ENCODE measurements around the gene KCNT2. TPM values are rescaled to one million over a fixed set of nuclear protein-coding genes. Genes with fewer than 3 reads are reported as not detected.
"Not testable (repeated sequence)": the region's sequence is repeated elsewhere in the genome, so short reads cannot be mapped to it uniquely, and the experiment has no call there.

Gene KCNT2
- total RNA-seq, 2 experiments from 2014 or later, result not detected

DNA sequence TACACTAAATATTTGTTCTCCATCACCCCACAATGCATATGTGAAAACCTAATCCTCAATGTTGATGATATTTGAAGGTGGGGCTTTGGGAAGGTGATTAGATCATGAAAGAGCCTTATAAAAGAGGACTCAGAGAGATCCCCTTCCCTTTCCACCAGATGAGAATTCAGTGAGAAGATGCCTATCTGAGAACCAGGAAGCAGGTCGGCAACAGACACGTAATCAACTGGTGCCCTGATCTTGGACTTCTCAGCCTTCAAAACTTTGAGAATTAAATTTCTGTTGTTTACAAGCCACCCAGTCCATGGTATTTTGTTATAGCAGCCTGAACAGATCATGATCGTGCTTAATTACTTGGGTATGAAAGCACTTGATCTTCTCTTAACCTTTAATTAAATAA is 329.4 kb downstream of the KCNT2 start:
- CTCF ChIA-PET (ENCODE audit: unreplicated experiment), result no interaction called here
- no peak for DNase-seq (ENCODE audit: low spot score)
- POLR2A ChIA-PET, result no interaction called here
- Histone ChIP-seq H3K4me2 (ENCODE audit: low read length) (no peak overlapping the region), H3K9me2 (ENCODE audit: insufficient read depth, low read length) (no peaks in the 10 kb centered on the region), H3K9me3 (ENCODE audit: low read length) (no peaks in the 10 kb centered on the region), H4K20me1 (ENCODE audit: insufficient read depth, low read length) (no peaks in the 10 kb centered on the region), H3K4me3 (ENCODE audit: low read depth, low read length, poor library complexity, severe bottlenecking) (no peak overlapping the region), H3K36me3 (ENCODE audit: insufficient read depth, low read length) (no peaks in the 10 kb centered on the region), H2AFZ (ENCODE audit: low read length) (no peak overlapping the region), H3K4me1 (ENCODE audit: insufficient read depth, low read length, poor library complexity, severe bottlenecking) (no peaks in the 10 kb centered on the region), H3K79me2 (ENCODE audit: insufficient read depth, low read depth, low read length) (no peaks in the 10 kb centered on the region), H3K27ac (ENCODE audit: low read depth, low read length, poor library complexity, severe bottlenecking) (no peak overlapping the region)
- intact Hi-C loops (cut with micrococcal nuclease; ENCODE audit: unreplicated experiment), result no loop called here
- no TSS peak for BruUV-seq (replicated peaks)
- TF ChIP-seq EZH2phosphoT487 (IDR thresholded peaks at IDR 0.05; ENCODE audit: borderline replicate concordance, low read depth, low read length), result no peak
- TF ChIP-seq, protein P1, sequence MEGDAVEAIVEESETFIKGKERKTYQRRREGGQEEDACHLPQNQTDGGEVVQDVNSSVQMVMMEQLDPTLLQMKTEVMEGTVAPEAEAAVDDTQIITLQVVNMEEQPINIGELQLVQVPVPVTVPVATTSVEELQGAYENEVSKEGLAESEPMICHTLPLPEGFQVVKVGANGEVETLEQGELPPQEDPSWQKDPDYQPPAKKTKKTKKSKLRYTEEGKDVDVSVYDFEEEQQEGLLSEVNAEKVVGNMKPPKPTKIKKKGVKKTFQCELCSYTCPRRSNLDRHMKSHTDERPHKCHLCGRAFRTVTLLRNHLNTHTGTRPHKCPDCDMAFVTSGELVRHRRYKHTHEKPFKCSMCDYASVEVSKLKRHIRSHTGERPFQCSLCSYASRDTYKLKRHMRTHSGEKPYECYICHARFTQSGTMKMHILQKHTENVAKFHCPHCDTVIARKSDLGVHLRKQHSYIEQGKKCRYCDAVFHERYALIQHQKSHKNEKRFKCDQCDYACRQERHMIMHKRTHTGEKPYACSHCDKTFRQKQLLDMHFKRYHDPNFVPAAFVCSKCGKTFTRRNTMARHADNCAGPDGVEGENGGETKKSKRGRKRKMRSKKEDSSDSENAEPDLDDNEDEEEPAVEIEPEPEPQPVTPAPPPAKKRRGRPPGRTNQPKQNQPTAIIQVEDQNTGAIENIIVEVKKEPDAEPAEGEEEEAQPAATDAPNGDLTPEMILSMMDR (conservative IDR thresholded peaks at IDR 0.05; ENCODE audit: low read length), result no peak

DNA sequence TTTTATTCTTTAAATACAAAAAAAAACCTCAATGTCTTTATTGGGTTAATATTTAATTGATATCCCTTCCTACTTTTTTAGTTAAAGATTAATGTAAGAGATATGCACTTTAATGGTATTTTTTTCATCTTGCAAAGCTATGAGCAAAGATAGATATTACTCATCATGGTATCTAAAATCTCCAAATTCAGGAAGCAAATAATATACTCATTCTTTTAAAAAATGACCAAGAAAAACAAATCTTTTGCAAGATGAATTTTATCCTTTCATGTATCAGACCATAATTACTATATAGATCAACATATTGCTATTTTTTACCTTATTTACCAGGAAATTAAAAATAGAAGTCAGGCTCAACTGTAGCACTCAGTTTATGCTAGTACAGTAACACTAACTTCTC is 330.4 kb downstream of the KCNT2 start:
- no peak overlapping the region for H3K27ac ChIP-seq (ENCODE audit: low read depth, low read length, poor library complexity, severe bottlenecking)
- intact Hi-C loops (cut with micrococcal nuclease; ENCODE audit: unreplicated experiment), result no loop called here
- no peak for TF ChIP-seq EZH2phosphoT487 (IDR thresholded peaks at IDR 0.05; ENCODE audit: borderline replicate concordance, low read depth, low read length)
- TF ChIP-seq, protein P1 (conservative IDR thresholded peaks at IDR 0.05; ENCODE audit: low read length), result no peak
- DNase-seq (ENCODE audit: low spot score), result no peak
- ChIA-PET CTCF (ENCODE audit: unreplicated experiment) (no interaction called here), POLR2A (interaction anchor here (1.3 kb wide), 1 partner anchor 16 kb away, joined by 5 read pairs; no protein-coding TSS in a partner anchor)
- H3K4me1 ChIP-seq (ENCODE audit: insufficient read depth, low read length, poor library complexity, severe bottlenecking), result no peaks in the 10 kb centered on the region
- no peak overlapping the region for H2AFZ ChIP-seq (ENCODE audit: low read length)
- no peak overlapping the region for H3K4me3 ChIP-seq (ENCODE audit: low read depth, low read length, poor library complexity, severe bottlenecking)
- H3K79me2 ChIP-seq (ENCODE audit: insufficient read depth, low read depth, low read length), result no peaks in the 10 kb centered on the region
- H3K9me2 ChIP-seq (ENCODE audit: insufficient read depth, low read length), result no peaks in the 10 kb centered on the region
- no peaks in the 10 kb centered on the region for H3K9me3 ChIP-seq (ENCODE audit: low read length)
- H3K36me3 ChIP-seq (ENCODE audit: insufficient read depth, low read length), result no peaks in the 10 kb centered on the region
- no TSS peak for BruUV-seq (replicated peaks)
- H3K4me2 ChIP-seq (ENCODE audit: low read length), result no peak overlapping the region
- no peaks in the 10 kb centered on the region for H4K20me1 ChIP-seq (ENCODE audit: insufficient read depth, low read length)

DNA sequence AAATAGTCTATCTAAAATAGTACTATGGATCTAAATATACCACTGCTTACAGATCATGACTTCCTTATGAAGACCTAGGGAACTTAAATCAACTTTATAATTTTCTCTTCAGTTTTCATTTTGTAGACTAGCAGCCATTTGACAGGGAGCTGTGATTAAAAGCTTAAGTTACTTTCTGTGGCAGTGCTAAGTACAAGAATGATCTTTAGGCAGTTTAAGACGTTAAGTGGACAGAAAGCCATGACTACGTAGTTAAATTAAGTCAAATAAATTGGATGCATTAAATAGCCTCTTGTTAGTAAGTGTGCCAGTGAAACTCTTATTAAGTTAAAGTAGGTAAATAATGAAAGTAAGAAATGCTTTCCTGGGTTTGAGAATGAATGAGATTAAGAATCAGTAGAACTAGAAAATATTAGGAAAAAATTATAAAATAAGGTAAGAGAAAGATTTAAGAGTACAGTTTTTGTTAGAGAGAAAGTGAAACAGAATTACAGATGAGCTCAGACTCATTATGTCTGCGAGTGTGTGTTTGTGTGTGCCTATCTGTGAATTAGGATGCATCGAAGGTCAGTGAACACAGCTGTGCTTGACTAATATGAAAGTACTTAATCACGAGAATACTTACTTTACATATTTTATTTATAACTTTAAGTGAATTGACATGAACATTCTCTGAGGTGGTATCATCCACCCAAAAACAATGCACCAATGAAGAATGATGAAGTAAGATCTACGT is 336.9 kb downstream of the KCNT2 start:
- no peak overlapping the region for H3K27ac ChIP-seq (ENCODE audit: low read depth, low read length, poor library complexity, severe bottlenecking)
- no peaks in the 10 kb centered on the region for H3K4me1 ChIP-seq (ENCODE audit: insufficient read depth, low read length, poor library complexity, severe bottlenecking)
- no peak for DNase-seq (ENCODE audit: low spot score)
- intact Hi-C loops (cut with micrococcal nuclease; ENCODE audit: unreplicated experiment), result no loop called here
- H4K20me1 ChIP-seq (ENCODE audit: insufficient read depth, low read length), result no peaks in the 10 kb centered on the region
- BruUV-seq (replicated peaks), result no TSS peak
- ChIA-PET POLR2A (interaction anchor here (0.6 to 1.4 kb wide), 6 partner anchors 9 to 316 kb away, joined by 3 to 4 read pairs (median 3); no protein-coding TSS in a partner anchor), CTCF (ENCODE audit: unreplicated experiment) (no interaction called here)
- H2AFZ ChIP-seq (ENCODE audit: low read length), result no peak overlapping the region
- H3K4me3 ChIP-seq (ENCODE audit: low read depth, low read length, poor library complexity, severe bottlenecking), result no peak overlapping the region
- no peaks in the 10 kb centered on the region for H3K9me2 ChIP-seq (ENCODE audit: insufficient read depth, low read length)
- no peaks in the 10 kb centered on the region for H3K79me2 ChIP-seq (ENCODE audit: insufficient read depth, low read depth, low read length)
- no peak overlapping the region for H3K4me2 ChIP-seq (ENCODE audit: low read length)
- TF ChIP-seq, protein P1 (conservative IDR thresholded peaks at IDR 0.05; ENCODE audit: low read length), result no peak
- TF ChIP-seq EZH2phosphoT487 (IDR thresholded peaks at IDR 0.05; ENCODE audit: borderline replicate concordance, low read depth, low read length), result no peak
- no peaks in the 10 kb centered on the region for H3K36me3 ChIP-seq (ENCODE audit: insufficient read depth, low read length)
- no peaks in the 10 kb centered on the region for H3K9me3 ChIP-seq (ENCODE audit: low read length)

DNA sequence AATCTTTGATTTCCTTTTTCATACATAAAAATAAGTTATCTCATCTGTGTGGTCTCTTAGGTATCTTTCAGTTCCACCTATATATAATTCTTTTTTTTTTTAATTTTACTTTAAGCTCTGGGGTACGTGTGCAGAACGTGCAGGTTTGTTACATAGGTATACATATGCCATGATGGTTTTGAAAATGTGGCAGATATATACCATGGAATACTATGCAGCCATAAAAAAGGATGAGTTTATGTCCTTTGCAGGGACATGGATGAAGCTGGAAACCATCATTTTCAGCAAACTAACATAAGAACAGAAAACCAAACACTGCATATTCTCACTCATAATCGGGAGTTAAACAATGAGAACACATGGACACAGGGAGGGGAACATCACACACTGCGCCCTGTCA is 345.2 kb downstream of the KCNT2 start:
- BruUV-seq (replicated peaks); CTCF ChIA-PET (ENCODE audit: unreplicated experiment); H3K36me3 ChIP-seq (ENCODE audit: insufficient read depth, low read length); H3K79me2 ChIP-seq (ENCODE audit: insufficient read depth, low read depth, low read length); DNase-seq (ENCODE audit: low spot score); H3K4me2 ChIP-seq (ENCODE audit: low read length); H2AFZ ChIP-seq (ENCODE audit: low read length); intact Hi-C loops (cut with micrococcal nuclease; ENCODE audit: unreplicated experiment); H3K9me2 ChIP-seq (ENCODE audit: insufficient read depth, low read length); H4K20me1 ChIP-seq (ENCODE audit: insufficient read depth, low read length); H3K4me3 ChIP-seq (ENCODE audit: low read depth, low read length, poor library complexity, severe bottlenecking); H3K27ac ChIP-seq (ENCODE audit: low read depth, low read length, poor library complexity, severe bottlenecking); H3K9me3 ChIP-seq (ENCODE audit: low read length): not testable (repeated sequence)
- POLR2A ChIA-PET, result interaction anchor here (0.7 to 1.5 kb wide), 4 partner anchors 7 to 376 kb away, joined by 3 to 7 read pairs (median 5); no protein-coding TSS in a partner anchor
- peaks cover 15% of the 10 kb centered on the region for H3K4me1 ChIP-seq (ENCODE audit: insufficient read depth, low read length, poor library complexity, severe bottlenecking)
